Type B pancreatic cell (in vitro differentiated cells): Measurements from ENCODE around the gene POU2AF1. TPM values are rescaled to one million over a fixed set of nuclear protein-coding genes. Genes with fewer than 3 reads are reported as not detected.

Source experiments
- DNase-seq: peaks from one replicate; pipeline ENCODE4 v3.0.0; 2021; ENCODE audit warnings: mixed read lengths; ENCODE audit not compliant: unreplicated experiment; ENCODE audit errors: extremely low spot score
- H3K27ac Mint-ChIP-seq: 2 replicates; pipeline ENCODE4 v1.8.0; 2021; ENCODE audit warnings: mild to moderate bottlenecking, mixed read lengths
- H3K27me3 Mint-ChIP-seq: 2 replicates; pipeline ENCODE4 v1.8.0; 2021; ENCODE audit warnings: mixed read lengths
- H3K36me3 Mint-ChIP-seq: 2 replicates; pipeline ENCODE4 v1.8.0; 2021; ENCODE audit warnings: mixed read lengths
- H3K4me1 Mint-ChIP-seq: one replicate; pipeline ENCODE4 v1.8.0; 2021; ENCODE audit warnings: mixed read lengths; ENCODE audit not compliant: unreplicated experiment
- H3K4me3 Mint-ChIP-seq: 2 replicates; pipeline ENCODE4 v1.8.0; 2021; ENCODE audit warnings: mild to moderate bottlenecking, mixed read lengths
- H3K9me3 Mint-ChIP-seq: 2 replicates; pipeline ENCODE4 v1.8.0; 2021; ENCODE audit warnings: mixed read lengths
- CTCF ChIP-seq: fragments of 200-600 bp; sonication (generic); conservative IDR thresholded peaks from 2 replicates; pipeline ENCODE4 v1.5.0; 2021; ENCODE audit warnings: antibody characterized with exemption, mild to moderate bottlenecking
- total RNA-seq: library from RNA; stranded (reverse); gene quantifications from 2 replicates; pipeline ENCODE4 v1.2.1, GENCODE V29; 2021; ENCODE audit warnings: low replicate concordance

Gene POU2AF1
- total RNA-seq, 1 donor from 2014 or later: 0.24 TPM

DNA sequence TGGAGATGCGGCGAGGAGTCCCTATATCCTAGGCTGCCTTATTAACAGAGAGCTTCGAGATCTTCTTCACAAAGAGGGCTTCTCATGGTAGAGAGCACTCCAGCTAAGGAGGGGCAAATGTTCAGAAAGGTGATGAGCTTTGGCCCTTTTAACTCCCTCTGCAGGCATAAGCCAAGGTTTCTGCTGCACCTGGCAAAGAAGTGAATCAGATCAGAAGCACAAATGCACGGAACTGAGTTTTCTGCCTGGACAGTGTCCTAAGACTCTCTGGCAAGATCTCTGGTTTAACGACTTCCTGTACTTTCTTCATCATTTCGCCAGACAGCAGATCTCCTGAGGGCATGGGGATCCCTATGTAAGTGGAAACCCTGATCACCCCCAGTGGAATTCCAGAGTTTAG lies 43.5 kb downstream of the POU2AF1 start:
- no peak overlapping the region for H3K27ac Mint-ChIP-seq
- H3K4me1 Mint-ChIP-seq: peaks cover 25% of the 10 kb centered on the region
- no peak overlapping the region for H3K4me3 Mint-ChIP-seq
- TF ChIP-seq CTCF: no peak
- peaks cover 6% of the 10 kb centered on the region for H3K9me3 Mint-ChIP-seq
- DNase-seq: no peak
- no peaks in the 10 kb centered on the region for H3K27me3 Mint-ChIP-seq
- peaks cover 8% of the 10 kb centered on the region for H3K36me3 Mint-ChIP-seq

DNA sequence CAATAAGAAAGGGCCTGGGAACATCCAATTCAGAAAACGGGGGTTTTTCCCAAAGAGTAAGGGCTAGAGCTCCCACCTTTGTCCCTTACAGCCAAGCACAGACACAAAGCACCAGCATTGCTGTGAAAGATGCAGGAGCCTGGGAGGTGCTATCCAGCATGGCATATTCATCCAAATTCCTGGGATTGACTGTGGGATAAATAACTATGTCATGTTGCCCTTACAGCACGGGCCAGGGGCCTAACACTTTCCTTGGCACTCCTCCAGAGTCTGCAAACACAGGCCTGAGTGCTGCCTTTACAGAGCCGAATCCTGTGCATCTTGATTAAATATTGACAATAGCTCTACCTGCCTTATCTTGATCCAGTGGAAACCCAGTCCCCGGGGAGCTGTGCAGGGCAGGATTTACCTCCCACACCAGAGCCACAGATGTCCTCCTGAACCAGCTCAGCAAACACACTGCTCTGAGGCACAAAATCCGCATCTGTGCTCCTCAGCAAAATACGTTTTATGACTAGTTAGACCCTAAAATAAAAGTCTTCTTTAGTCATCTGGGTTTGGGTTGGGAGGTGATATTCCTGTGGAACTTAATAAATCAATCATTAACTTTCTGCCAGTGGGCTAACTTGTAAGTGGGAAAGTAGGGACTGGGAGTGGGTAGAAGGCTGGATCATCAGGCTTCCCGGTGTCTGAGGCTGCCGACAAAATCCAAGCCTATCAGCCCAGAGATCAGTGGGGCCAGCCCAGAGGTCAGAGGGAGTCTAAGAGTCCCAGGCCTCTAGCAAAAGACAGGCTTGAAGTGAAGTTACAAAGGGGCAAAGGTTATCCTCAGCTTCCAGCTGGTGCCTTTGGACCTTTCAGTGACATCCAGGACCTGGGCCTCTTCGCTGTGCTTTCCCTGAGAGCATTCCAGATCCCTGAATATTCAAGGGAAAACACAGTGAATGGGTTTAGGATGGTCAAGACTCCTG lies 44.3 kb downstream of the POU2AF1 start:
- Mint-ChIP-seq H3K9me3 (peaks cover 6% of the 10 kb centered on the region), H3K4me3 (no peak overlapping the region), H3K27ac (no peak overlapping the region), H3K27me3 (no peaks in the 10 kb centered on the region), H3K36me3 (peaks cover 8% of the 10 kb centered on the region), H3K4me1 (peaks cover 25% of the 10 kb centered on the region)
- TF ChIP-seq CTCF: no peak
- DNase-seq: no peak

GRCh38 chr11:111331711-111332479 lies 47.2 kb downstream of the POU2AF1 start:
- H3K4me1 Mint-ChIP-seq: peaks cover 25% of the 10 kb centered on the region
- H3K9me3 Mint-ChIP-seq: no peaks in the 10 kb centered on the region
- peaks cover 3% of the 10 kb centered on the region for H3K36me3 Mint-ChIP-seq
- no peak for DNase-seq
- no peak overlapping the region for H3K4me3 Mint-ChIP-seq
- H3K27ac Mint-ChIP-seq: no peak overlapping the region
- no peaks in the 10 kb centered on the region for H3K27me3 Mint-ChIP-seq
- no peak for TF ChIP-seq CTCF

GRCh38 chr11:111330234-111330893 lies 48.7 kb downstream of the POU2AF1 start:
- H3K36me3 Mint-ChIP-seq: peaks cover 3% of the 10 kb centered on the region
- H3K4me1 Mint-ChIP-seq: peaks cover 14% of the 10 kb centered on the region
- no peak overlapping the region for H3K4me3 Mint-ChIP-seq
- DNase-seq: no peak
- H3K9me3 Mint-ChIP-seq: no peaks in the 10 kb centered on the region
- H3K27me3 Mint-ChIP-seq: no peaks in the 10 kb centered on the region
- no peak for TF ChIP-seq CTCF
- no peak overlapping the region for H3K27ac Mint-ChIP-seq

DNA sequence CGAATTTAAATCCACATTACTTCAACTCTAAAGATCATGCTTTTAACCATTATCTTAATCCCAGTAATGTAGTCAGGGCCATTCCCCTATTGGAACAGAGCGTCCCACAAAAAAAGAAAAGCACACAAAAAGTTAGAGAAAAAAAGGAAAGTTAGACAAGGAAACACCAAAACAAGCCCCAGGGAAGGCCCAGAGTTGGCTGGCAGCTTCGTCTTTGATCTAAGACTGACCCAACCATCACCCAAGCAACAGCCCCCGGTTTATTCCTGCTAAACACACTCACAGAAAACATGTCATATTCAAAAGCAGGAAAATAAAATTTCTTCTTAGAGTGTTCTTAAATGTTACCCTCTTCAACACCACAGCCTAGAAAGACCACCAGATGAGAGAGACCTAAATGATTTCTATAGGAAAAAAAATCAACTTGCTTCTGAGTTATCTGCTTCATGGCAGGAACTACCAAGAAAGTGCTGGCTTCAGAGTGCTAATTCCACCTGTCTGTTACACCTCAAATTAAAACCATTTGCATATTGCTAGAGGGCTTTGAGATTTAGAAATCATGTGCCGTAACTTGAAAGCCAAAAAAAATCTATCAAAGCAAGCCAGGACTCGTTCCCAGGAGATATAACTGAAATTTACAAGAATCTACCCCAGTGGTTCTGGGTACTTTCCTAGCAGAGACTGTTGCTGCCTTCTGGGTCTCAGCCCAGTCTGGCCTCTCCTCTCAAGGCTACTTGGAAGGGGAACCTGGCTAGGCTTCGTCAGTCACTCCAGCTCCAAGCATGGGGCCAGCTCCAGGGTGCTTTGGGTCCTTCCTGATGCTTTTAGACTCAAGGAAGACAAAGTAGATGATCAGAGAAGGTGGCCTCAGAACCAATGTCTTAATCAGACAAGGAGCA lies 49.5 kb downstream of the POU2AF1 start:
- peaks cover 9% of the 10 kb centered on the region for H3K4me1 Mint-ChIP-seq
- H3K36me3 Mint-ChIP-seq: peaks cover 3% of the 10 kb centered on the region
- no peak overlapping the region for H3K4me3 Mint-ChIP-seq
- DNase-seq: no peak
- H3K27ac Mint-ChIP-seq: no peak overlapping the region
- H3K27me3 Mint-ChIP-seq: no peaks in the 10 kb centered on the region
- no peak for TF ChIP-seq CTCF
- no peaks in the 10 kb centered on the region for H3K9me3 Mint-ChIP-seq
